H7 (cell line): Measurements from ENCODE around the gene SMARCD2. TPM values are rescaled to one million over a fixed set of nuclear protein-coding genes. Genes with fewer than 3 reads are reported as not detected.

Experiments
- DNase-seq: peaks from one replicate; pipeline ENCODE4 v3.0.0; 2012
- H3K27me3 ChIP-seq: 2 replicates; pipeline ENCODE4 v1.6.0; 2011; ENCODE audit warnings: mild to moderate bottlenecking, low read length; ENCODE audit not compliant: control insufficient read depth, insufficient read depth
- H3K36me3 ChIP-seq: replicated peaks from 2 replicates; pipeline ENCODE4 v1.5.1; 2011; ENCODE audit warnings: low read length; ENCODE audit not compliant: control insufficient read depth, insufficient read depth
- H3K4me3 ChIP-seq: 2 replicates; pipeline ENCODE4 v1.5.1; 2011; ENCODE audit warnings: low read depth, mild to moderate bottlenecking, control low read depth, low read length, moderate library complexity; ENCODE audit not compliant: insufficient read depth
- total RNA-seq: library from RNA; depleted of rRNA; stranded (reverse); fragments of >200 nt; shearing (Covaris generic); gene quantifications from 2 replicates; pipeline ENCODE4 v1.2.3, GENCODE V29; 2014

Gene SMARCD2
- total RNA-seq, 1 experiment from 2014 or later = 144 TPM

GRCh38 chr17:63841350-63842172 is 924 bp downstream of the SMARCD2 start:
- H3K36me3 ChIP-seq = peaks cover 2% of the 10 kb centered on the region
- peak overlapping the region; percentile 78 for H3K4me3 ChIP-seq
- H3K27me3 ChIP-seq = no peaks in the 10 kb centered on the region
- DNase-seq = peak; percentile 59

- H3K36me3 ChIP-seq = peaks cover 3% of the 10 kb centered on the region
- H3K27me3 ChIP-seq = no peaks in the 10 kb centered on the region
- H3K4me3 ChIP-seq = peak overlapping the region; percentile 78; the same call in 1 of the 2 replicates
- peak; percentile 9 for DNase-seq
These were observed 1.7 kb downstream of the SMARCD2 start for GRCh38 chr17:63840591-63841349.

GRCh38 chr17:63838631-63839171 is 3.8 kb downstream of the SMARCD2 start:
- H3K36me3 ChIP-seq = peaks cover 12% of the 10 kb centered on the region
- H3K4me3 ChIP-seq = no peak overlapping the region
- DNase-seq = peak; percentile 57
- H3K27me3 ChIP-seq = no peaks in the 10 kb centered on the region

GRCh38 chr17:63837962-63838600 is 4.4 kb downstream of the SMARCD2 start:
- H3K4me3 ChIP-seq = no peak overlapping the region

GRCh38 chr17:63837480-63837879 is 5.0 kb downstream of the SMARCD2 start:
- DNase-seq = peak; percentile 32
- Histone ChIP-seq H3K27me3 (no peaks in the 10 kb centered on the region), H3K36me3 (peaks cover 24% of the 10 kb centered on the region), H3K4me3 (no peak overlapping the region)

More at GRCh38 chr17:63837962-63838600, 4.4 kb downstream of the SMARCD2 start:
- Histone ChIP-seq H3K27me3 (no peaks in the 10 kb centered on the region), H3K36me3 (peaks cover 18% of the 10 kb centered on the region)
- peak; percentile 21 for DNase-seq

- DNase-seq = no peak
- Histone ChIP-seq H3K27me3 (no peaks in the 10 kb centered on the region), H3K36me3 (peaks cover 31% of the 10 kb centered on the region), H3K4me3 (no peak overlapping the region)
These were observed 5.7 kb downstream of the SMARCD2 start for GRCh38 chr17:63836811-63837210.

- no peak overlapping the region for H3K4me3 ChIP-seq
- DNase-seq = peak; percentile 15
- H3K27me3 ChIP-seq = no peaks in the 10 kb centered on the region
- H3K36me3 ChIP-seq = peaks cover 46% of the 10 kb centered on the region
These were observed 7.2 kb downstream of the SMARCD2 start for GRCh38 chr17:63835167-63835720.

- Histone ChIP-seq H3K27me3 (no peaks in the 10 kb centered on the region), H3K4me3 (no peak overlapping the region), H3K36me3 (peaks cover 52% of the 10 kb centered on the region)
- DNase-seq = peak; percentile 86
These were observed 7.9 kb downstream of the SMARCD2 start for GRCh38 chr17:63834431-63835166.

GRCh38 chr17:63833741-63834373 is 8.6 kb downstream of the SMARCD2 start:
- no peak overlapping the region for H3K4me3 ChIP-seq
- H3K27me3 ChIP-seq = no peaks in the 10 kb centered on the region
- peaks cover 58% of the 10 kb centered on the region for H3K36me3 ChIP-seq
- no peak for DNase-seq

- no peak overlapping the region for H3K4me3 ChIP-seq
These were observed 9.3 kb downstream of the SMARCD2 start for GRCh38 chr17:63833026-63833740.

GRCh38 chr17:63832455-63832854 is 10.0 kb downstream of the SMARCD2 start:
- peaks cover 59% of the 10 kb centered on the region for H3K36me3 ChIP-seq
- H3K27me3 ChIP-seq = no peaks in the 10 kb centered on the region
- no peak overlapping the region for H3K4me3 ChIP-seq
- DNase-seq = peak; percentile 28

More at GRCh38 chr17:63833026-63833740, 9.3 kb downstream of the SMARCD2 start:
- Histone ChIP-seq H3K36me3 (peaks cover 59% of the 10 kb centered on the region), H3K27me3 (no peaks in the 10 kb centered on the region)
- peak; percentile 8 for DNase-seq

GRCh38 chr17:63832014-63832413 is 10.5 kb downstream of the SMARCD2 start:
- no peak for DNase-seq
- Histone ChIP-seq H3K36me3 (peaks cover 59% of the 10 kb centered on the region), H3K27me3 (no peaks in the 10 kb centered on the region), H3K4me3 (no peak overlapping the region)

GRCh38 chr17:63831505-63831904 is 11.0 kb downstream of the SMARCD2 start:
- DNase-seq = no peak
- H3K4me3 ChIP-seq = no peak overlapping the region
- H3K36me3 ChIP-seq = peaks cover 57% of the 10 kb centered on the region
- no peaks in the 10 kb centered on the region for H3K27me3 ChIP-seq
